CD4-positive, alpha-beta T cell treated with Interleukin-12 subunit alpha and Interleukin-12 subunit beta, for 1 hour (primary cell): ENCODE measurements around the gene PTPRT.

Experiments used
- DNase-seq: peaks from one replicate; pipeline ENCODE4 v3.0.0-alpha.2; 2020

Gene PTPRT

GRCh38 chr20:42158272-42158671, 1031.4 kb downstream of the PTPRT start:
- DNase-seq: no peak

DNA sequence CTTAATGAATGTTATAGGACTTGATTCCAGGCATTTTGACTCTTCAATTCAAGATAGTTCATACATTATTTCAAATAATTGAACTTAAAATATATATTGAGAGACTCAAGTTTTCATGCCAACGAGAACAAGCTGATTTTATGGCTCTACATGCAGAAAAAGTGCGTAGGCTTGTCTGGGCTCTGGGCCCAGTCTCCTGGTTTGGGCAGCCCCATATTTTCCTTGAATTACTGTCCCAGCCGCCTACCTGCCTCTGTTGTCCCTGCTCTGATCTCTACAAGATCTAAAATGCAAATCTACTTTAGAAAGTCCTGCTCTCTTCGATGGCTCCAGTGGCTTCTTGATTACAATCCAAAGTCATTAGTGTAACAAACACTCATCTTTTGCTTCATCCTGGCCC, 1034.1 kb downstream of the PTPRT start:
- DNase-seq: no peak

GRCh38 chr20:42152575-42152974, 1037.1 kb downstream of the PTPRT start:
- no peak for DNase-seq

- DNase-seq: no peak
Observed at GRCh38 chr20:42150230-42150629, 1039.5 kb downstream of the PTPRT start.

- DNase-seq: no peak
Observed at GRCh38 chr20:42138729-42139128, 1051.0 kb downstream of the PTPRT start.

GRCh38 chr20:42134265-42135098, 1055.2 kb downstream of the PTPRT start:
- DNase-seq: no peak

DNA sequence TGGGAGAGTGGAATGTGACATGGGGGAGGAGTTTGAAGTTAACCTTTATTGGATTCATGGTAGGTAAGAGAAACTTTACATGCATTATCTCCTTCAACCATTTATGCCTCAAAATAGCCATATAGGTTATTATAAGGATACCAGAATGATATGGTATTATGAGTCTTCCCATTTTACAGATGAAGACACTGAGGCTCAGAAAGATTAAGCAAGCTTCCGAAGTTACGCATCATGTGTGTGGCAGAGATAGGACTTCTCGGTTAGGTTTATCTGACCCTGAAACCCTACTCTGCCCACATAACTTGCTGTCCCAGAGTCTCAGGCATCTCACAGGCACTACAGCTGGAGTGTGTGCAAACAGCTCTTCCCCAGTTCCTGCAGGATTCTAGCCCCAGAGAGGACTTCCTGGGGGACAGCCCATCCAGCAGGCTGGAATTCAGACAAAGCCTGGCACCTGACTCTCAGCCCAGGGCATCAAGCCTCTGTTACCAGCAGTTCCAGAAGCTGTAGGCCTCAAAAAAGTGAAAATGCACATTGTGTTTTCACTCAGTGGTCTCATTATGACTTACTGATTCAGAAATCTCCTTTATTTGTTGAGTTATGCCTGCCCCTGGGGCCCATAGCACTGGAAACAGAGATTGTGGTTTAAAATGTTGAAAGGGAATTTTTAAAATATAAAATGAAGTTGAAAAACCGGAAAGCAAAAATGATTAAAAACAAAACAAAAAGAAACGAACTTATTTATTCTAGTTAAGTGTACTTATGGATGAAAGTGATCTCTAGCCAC, 1058.7 kb downstream of the PTPRT start:
- no peak for DNase-seq

DNA sequence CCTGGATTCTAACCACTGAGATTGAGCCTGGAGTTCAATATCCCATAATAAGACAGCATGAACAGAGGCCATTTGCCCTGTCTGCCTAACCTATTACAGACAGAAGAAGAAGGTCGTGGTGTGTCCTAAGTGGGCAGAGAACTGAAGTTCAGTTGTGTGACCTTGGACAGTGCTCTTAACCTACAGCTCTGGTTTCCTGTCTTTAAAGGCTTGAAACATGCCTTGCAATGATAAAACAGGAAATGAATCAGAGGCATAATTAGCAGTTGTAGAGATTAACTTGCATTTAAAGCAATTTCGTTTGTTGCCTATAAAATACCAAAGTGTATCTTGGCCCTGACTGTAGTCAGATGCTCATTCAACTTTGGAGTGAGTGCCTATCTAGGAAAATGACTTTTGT, 1064.3 kb downstream of the PTPRT start:
- DNase-seq: no peak

DNA sequence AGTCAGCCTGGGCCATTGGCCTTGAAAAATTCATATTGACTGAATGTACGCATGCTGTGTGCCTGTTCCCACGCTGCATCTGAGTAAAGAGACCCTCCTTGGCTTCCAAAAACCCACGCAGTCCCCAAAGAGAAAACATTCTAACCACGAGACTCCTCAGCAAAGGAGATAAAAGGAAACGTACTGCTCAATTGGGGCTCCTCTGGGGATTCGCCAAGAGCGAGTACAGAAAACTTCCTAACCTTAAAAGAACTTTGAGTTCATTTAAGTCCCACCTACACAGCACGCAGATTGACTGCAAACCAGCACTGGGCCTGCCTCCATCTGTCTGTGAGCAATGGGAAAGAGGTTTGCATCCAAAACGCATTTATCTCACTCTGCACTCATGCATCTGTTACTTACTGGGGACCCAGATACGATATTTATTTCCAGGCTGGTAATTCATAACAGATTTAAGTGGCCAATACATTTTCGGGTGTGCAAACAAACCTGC, 1065.7 kb downstream of the PTPRT start:
- DNase-seq: no peak

GRCh38 chr20:42118409-42119125, 1071.1 kb downstream of the PTPRT start:
- DNase-seq: no peak

GRCh38 chr20:42118001-42118400, 1071.7 kb downstream of the PTPRT start:
- no peak for DNase-seq

- DNase-seq: no peak
Observed at GRCh38 chr20:42113236-42113635, 1076.5 kb downstream of the PTPRT start.

- DNase-seq: no peak
Observed at GRCh38 chr20:42112161-42112560, 1077.5 kb downstream of the PTPRT start.

GRCh38 chr20:42111349-42111748, 1078.4 kb downstream of the PTPRT start:
- DNase-seq: no peak

- DNase-seq: no peak
Observed at GRCh38 chr20:42110301-42110700, 1079.4 kb downstream of the PTPRT start.

GRCh38 chr20:42102000-42102399, 1087.7 kb downstream of the PTPRT start:
- DNase-seq: no peak

- no peak for DNase-seq
Observed at GRCh38 chr20:42100137-42100704, 1089.5 kb downstream of the PTPRT start.

DNA sequence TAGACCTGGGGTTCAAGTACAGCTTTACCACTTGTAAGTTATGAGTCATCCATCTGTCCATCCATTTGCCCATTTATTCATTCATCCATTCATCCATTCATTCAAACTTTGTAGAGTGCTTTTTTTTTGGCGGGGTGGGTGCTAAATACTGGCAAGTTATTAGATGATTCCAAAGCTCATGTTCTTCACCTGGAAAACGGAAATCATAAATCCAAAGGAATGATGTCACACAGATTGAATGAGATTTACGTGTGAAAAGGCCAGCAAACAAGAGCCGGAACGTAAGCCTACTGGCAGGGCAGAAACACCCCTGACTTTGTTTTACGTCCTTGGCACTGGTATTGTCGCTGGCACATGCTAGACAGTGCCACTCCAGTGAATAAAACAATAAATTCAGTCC, 1090.6 kb downstream of the PTPRT start:
- DNase-seq: no peak

DNA sequence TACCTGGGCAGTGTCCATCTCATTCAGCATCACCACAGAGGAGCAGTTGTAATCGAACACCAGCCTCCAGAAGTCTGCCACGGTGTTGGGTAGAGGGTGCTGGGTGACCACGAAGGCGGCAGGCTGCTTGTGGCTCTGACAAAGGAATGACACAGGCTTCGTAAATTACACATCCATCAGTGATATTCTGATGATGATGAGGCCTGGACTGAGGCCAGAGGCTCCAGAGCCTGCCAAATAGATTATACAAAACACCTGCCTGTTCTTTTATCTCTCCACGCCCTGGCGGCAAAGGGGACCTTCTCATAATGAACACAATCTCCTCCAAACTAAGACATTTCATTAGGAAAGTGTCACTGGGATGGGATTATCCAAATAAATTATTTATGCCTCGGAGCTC, 1091.3 kb downstream of the PTPRT start:
- no peak for DNase-seq

DNA sequence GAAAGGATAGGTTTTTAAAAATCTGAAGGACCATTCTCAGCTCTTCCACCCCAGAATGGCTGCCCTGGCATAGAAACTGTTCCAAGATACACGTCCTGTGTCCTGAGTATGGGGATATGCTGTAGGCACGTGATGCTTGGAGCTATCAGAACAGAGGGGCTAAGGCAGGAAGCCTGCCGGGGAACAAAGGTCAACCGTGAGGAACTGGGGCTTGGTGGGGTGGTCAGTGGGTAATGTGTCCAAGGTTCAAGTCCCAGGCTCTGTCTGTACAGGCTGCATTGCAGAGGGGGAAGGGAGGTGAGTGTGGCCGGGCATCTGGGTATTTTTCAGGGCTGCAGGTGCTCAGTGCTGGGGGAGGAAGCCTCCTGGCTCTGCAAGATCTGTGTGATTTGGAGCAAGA, 1092.0 kb downstream of the PTPRT start:
- no peak for DNase-seq

DNA sequence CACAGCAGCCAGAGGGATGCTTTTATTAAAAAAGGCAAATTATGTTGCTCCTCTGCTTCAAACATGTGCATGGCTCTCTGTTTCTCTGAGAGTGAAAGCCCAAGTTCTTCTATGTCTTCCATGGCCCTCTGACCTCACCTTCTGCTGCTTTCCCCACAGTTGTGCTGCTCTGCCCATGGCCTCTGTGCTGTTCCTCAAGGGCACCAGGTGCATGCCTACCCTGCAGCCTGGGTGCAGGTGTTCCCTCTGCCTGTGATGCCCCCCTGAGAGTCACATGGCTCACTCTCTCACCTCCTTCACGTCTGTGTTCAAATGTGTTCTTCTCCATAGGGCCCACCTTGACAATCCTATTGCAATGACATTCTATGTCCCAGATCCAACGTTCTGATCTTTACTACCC, 1094.5 kb downstream of the PTPRT start:
- DNase-seq: no peak

DNA sequence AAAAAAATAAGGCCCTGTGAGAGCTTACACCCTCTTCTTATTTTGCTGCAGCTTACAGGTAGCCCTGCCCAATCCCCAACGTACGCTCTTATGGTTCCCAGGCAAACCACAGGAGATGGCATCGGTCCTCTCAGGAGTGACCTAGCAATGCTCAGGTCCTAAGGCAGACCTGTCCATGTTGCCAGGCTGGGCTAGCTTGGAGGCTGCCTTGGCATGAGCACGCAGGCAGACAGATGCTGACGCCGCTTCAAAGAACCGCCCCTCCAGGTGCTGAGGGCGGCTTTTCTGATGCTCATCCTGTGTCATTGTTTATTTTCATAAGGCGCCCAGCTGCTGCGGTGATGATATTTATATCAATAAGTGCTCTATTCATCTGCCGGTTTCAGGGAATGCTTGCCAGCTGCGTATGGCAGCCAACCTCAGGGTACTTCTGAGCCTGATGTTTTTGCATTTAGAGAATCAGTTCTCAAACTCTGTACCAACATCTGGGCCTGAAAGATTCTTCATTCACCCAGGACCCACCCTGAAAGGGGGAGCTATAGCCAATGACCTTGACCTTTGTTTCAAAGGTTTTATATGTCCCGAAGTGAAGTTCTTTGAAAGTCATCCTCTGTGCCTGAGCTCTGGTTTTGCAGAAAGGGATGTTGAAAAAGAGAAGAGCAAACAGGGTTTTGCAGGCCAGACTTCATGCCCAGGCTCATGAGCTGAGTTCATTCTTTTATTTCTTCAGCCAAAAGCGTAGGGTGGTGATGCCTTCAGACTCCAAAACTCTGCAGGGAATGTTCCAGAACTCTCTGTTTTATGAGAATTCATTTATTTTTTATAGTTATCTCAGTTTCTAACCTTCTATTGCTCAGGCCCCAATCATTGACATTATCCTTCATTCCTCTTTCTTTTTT, 1095.9 kb downstream of the PTPRT start:
- DNase-seq: no peak
